Stimulated activated naive CD8-positive, alpha-beta T cell treated with anti-CD3 and anti-CD28 coated beads, Interleukin-15, Interleukin-2, amounts not matched to agents 100 ng/mL and 50 ng/mL, for 24 hours (primary cell): ENCODE measurements around the gene HS6ST3.

Experiments used
- H3K27ac Mint-ChIP-seq: one replicate; pipeline ENCODE4 v1.8.0; 2021; ENCODE audit warnings: mild to moderate bottlenecking, mixed read lengths
- H3K27me3 Mint-ChIP-seq: one replicate; pipeline ENCODE4 v1.8.0; 2021; ENCODE audit warnings: mixed read lengths
- H3K36me3 Mint-ChIP-seq: one replicate; pipeline ENCODE4 v1.8.0; 2021; ENCODE audit warnings: low read depth, mixed read lengths
- H3K4me1 Mint-ChIP-seq: one replicate; pipeline ENCODE4 v1.8.0; 2021; ENCODE audit warnings: low read depth, mixed read lengths
- H3K4me3 Mint-ChIP-seq: one replicate; pipeline ENCODE4 v1.8.0; 2021; ENCODE audit warnings: mild to moderate bottlenecking, mixed read lengths
- H3K9me3 Mint-ChIP-seq: one replicate; pipeline ENCODE4 v1.8.0; 2021; ENCODE audit warnings: mixed read lengths

Gene HS6ST3

DNA sequence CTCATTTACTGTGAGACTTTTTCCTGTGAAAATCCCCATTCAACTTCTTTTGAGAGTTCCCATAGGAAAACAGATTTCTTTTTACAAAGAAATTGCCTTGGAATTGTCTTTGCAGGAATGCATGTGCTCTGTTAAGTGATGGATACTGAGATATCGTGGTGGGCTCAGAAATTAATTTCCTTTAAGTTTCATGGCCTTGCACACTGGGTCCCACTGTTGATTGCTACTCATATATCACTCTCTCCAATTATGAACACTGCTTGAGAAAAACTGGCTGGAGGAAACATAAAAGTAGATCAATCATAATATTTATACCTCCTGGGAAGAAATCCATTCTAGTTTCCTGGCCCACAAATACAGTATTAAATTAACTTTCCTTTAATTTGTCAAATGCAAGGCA lies 773.1 kb downstream of the HS6ST3 start:
- no peaks in the 10 kb centered on the region for H3K27me3 Mint-ChIP-seq
- H3K9me3 Mint-ChIP-seq = no peaks in the 10 kb centered on the region
- H3K4me3 Mint-ChIP-seq = no peak overlapping the region
- no peaks in the 10 kb centered on the region for H3K36me3 Mint-ChIP-seq
- H3K4me1 Mint-ChIP-seq = no peaks in the 10 kb centered on the region
- no peak overlapping the region for H3K27ac Mint-ChIP-seq

- Mint-ChIP-seq H3K9me3 (peaks cover 3% of the 10 kb centered on the region), H3K27ac (no peak overlapping the region), H3K36me3 (no peaks in the 10 kb centered on the region), H3K27me3 (no peaks in the 10 kb centered on the region), H3K4me3 (no peak overlapping the region), H3K4me1 (no peaks in the 10 kb centered on the region)
Measured at GRCh38 chr13:96871469-96871868, 781.6 kb downstream of the HS6ST3 start.

- Mint-ChIP-seq H3K27ac (no peak overlapping the region), H3K4me1 (no peaks in the 10 kb centered on the region), H3K9me3 (peaks cover 6% of the 10 kb centered on the region), H3K4me3 (no peak overlapping the region), H3K27me3 (no peaks in the 10 kb centered on the region), H3K36me3 (no peaks in the 10 kb centered on the region)
Measured at GRCh38 chr13:96880419-96880818, 790.5 kb downstream of the HS6ST3 start.
